ENCODE data around the gene SIGLECL1.

SIGLECL1 gene

DNA sequence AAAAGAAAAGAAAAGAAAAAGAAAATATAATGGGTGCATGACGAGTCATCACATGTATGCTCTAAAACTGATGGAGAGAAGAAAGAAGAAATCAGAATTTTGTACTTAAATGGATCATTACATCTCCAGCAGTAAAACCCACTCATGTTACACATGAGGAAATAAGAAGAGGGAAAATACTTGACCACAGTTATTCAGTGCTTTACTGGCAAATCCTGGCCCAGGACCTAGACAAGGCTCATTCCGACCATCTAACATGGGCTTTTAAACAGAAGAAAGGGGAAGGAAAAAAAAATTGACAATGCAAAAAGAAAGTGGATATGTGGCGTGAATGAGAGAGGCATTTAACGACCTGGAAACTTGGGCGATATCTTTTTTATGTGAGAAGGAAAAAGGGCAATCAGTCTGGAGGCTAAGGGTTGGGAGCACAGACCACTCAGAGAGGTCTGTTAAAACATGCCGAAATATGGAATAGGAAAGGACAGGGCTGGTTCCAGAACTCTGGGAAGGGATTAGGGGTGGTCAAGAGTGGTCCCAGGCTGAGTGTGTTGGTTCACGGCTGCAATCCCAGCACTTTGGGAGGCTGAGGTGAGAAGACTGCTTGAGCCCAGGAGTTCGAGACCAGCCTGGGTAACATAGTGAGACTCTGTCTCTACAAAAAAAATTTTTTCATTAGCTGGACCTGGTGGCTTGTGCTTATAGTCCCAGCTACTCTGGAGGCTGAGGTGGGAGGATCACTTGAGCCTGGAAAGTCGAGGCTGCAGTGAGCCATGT is 1.6 kb downstream of the SIGLECL1 start:
- no peak for DNase-seq (ENCODE audit: low read depth in 2 of 2)

DNA sequence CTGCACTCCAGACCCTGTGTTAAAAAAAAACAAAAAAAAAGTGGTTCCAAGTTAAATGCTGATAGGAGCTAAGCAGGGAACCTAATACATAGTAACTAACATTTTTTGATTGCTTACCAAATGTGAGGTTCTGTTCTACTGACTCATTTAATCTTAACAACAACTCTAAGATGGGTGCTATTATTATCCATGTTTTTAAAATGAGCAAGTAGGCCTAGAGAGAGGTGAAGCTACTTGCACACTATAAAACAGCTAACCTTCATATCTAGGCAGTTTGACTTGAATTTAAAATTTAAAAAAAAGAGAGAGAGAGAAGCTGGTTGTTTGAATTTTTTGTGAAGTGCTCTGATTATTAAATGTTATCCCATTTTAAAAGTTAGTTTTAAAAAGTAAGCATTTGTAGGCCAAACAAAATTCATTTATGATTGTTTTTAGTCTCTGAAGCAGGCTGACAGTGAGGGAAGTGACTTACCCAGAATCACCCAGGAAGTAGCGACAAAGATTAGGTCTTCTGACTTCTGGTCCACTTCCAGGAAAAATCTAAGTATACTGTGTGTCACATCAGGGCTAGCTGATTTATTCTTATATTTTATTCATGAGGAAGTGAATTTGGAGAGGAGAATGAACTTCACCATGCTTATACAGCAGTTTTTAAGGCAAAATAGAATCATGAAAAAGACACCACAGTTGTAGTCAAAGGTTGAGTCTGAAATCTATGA is 2.4 kb downstream of the SIGLECL1 start:
- no peak for DNase-seq (ENCODE audit: low read depth in 2 of 2)

DNA sequence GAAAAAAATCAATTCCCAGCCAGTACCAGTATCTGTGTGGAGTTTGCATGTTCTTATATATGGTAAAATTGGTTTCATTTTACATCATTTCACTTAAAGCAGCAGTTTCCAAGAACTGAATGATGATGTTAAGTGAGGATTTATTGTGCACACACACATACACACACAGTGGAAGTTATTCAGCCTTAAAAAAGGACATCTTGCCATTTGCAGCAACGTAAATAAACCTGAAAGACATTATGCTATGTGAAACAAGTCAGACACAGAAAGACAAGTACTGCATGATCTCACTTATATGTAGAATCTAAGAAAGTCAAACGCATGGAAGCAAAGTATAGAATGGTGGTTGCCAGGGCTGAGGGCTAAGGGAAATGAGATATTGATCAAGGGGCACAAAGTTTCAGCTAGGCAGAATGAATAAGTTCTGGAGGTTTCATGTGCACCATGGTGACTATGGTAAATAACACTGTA is 5.3 kb downstream of the SIGLECL1 start:
- DNase-seq (ENCODE audit: low read depth in 2 of 2) = no peak

DNA sequence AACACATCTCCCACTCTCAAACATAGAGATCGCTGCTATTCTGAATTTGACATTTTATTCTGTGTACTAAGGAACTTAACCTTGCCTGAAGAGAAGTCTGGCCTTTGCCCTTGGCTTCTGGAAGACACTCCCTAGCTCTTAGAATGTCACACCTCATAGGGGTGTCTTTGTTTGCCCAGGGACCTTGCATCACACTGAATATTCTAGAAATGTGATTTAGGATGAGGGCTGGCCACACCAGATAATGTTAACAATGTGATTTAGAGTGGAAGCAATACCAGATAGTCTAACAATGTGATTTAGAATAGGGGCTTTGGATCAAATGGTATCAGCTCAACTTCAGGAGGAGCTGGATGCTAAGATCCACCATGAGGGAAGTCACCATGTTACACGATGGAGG is 6.6 kb downstream of the SIGLECL1 start:
- DNase-seq (ENCODE audit: low read depth in 2 of 2) = no peak

DNA sequence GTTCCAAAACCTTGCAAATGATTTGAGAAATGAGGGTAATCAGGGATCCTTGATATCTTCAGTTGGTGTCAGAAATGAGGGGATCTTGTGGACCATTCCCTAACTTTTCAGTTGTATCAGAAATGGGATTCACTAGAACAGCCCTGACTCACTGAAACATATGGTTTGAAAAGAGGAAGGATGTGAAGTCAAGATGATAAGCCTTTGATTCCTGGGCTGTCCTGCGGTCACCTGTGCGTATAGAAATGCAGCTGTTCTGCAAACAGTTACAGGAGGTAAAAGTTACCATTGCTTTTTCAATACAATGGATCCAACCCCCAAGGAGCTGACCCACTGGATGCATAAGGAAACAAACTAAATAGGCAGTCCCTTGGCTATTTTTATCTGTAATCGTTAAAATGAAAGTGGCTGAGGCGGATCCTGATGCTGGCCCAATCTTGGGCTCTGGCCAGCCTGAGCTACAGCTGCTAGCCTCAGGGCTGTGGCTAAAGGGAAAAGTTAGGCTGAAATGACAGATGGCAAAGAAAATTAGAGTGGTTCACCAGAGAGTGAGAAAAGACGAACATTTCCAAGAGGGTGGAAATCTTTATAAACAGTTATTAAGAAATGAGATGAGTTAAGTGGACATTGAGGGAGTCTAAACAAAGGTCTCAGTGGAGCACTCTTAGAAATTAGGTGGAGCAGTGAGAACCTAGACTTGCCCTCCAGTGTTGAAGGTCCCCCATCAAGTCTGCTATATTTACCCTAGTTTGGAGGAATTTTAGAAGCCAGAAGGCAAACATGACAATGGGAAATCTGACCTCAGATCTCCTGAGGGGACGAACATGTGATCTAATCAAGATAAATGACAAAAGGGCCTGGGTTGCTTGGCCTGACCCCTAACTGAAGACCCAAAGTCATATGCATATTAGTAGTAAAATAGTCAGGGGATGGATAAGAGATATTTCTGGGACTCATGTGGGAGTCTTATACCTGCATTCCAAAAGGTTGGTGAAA is 7.6 kb downstream of the SIGLECL1 start:
- DNase-seq (ENCODE audit: low read depth in 2 of 2) = no peak

DNA sequence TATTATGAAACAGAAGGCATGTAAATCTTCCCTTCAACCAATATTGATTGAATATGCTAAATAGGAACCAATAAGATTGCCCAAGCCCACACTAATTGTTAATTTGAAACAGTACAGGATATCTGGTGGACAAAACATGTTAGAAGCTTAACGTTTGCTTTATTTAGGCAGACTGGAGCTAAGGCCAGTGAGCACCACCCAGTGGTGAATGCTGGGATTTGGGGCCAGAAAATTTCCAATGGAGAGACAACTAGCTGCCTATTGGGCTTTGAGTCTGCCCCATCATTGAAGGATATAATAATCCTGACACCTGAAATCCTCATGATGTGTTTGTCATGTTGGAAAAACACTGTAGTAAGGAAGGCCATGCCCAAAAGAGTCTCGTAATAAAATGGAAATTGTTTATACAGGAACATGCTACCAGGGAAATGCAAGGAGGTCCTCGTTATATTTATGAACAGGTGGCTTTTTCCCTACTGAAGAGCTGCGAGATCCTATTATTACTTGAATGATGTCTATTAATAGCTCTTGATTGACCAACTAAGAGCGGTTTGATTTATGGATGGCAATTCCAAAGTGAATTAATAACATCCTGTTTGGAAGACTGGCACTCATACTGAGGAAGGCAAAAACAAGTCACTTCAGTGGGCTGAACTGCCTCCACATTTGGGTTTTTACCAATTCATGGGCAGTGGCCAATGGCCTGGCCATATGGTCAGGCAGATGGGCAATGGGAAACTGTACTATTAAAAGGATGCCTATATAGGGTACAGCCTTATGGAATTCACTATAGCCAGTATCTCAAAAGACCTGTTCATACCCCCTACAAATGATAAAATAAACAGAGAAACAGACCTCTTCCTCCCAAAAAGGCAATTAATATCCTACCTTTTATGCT is 8.7 kb downstream of the SIGLECL1 start:
- DNase-seq (ENCODE audit: low read depth in 2 of 2) = no peak

DNA sequence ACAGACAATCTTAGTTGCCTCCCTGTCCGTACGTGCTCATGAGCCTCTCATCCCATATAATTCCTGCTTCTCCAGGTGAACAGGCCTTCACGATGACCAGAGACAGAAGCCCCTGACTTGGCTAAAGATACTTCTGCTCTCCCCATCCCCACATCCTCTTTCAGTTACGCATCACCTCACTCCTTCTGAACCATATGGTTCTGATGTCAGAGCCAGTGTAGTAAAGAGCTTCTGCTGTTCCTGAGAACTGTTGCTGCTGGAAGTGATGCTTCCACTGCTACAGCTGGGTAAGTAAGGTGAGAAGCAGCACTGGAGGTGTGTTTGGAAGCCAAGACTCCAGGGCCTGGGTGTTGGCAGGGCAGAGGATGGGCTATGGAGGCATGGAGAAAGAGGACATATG is 12.9 kb downstream of the SIGLECL1 start:
- no peak for DNase-seq (ENCODE audit: low read depth in 2 of 2)

DNA sequence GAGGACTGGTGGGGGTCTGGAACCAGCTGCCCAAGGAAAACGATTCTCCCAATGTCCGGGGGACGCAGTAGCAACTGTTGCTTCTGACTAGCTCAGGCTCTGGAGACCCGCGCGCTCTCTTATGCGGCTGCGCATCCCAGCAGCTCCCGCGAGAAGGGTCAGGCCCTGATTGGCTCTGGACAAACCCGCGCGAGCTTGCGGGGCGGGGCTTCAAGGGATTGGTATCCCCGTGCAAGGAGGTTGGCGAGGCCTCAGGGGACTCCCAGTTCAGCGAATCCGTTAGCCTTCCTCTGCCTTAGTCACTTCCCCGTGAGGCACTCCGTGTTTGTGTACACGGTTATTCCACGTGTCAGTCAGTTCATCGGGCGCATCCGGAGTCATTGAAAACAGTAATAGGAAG is 20.2 kb downstream of the SIGLECL1 start:
- DNase-seq (ENCODE audit: low read depth in 2 of 2) = no peak

DNA sequence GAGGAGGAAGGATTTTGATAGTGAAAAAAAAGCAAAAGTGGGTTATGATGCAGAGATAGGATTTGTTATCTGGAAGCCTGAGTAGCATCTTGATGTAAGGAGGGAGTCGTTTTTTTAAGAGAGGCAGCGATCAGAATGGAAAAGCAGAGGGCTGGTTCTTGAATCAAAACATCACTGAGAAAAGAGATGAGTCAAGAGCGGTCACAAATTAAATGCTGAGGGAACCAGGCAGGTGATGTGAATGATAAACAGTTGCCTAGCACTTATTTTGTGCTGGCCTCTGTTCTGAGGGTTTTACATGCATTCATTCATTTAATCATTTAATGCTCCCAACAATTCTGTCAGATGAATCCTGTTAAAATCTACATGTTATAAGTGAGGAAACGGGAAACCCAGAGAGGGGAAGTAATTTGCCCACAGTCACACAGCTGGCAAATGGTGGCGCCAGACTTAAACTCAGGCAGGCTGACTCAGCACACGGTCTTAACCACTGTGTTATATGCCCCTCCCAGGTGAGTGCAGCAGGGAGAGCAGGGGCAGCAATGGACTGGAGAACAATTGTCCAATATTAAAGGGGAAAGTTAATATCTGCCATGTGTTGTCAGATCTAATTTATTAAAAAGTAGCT is 21.4 kb downstream of the SIGLECL1 start:
- peak in 1 of 2 donors; percentile 7 for DNase-seq (ENCODE audit: low read depth in 2 of 2)

DNA sequence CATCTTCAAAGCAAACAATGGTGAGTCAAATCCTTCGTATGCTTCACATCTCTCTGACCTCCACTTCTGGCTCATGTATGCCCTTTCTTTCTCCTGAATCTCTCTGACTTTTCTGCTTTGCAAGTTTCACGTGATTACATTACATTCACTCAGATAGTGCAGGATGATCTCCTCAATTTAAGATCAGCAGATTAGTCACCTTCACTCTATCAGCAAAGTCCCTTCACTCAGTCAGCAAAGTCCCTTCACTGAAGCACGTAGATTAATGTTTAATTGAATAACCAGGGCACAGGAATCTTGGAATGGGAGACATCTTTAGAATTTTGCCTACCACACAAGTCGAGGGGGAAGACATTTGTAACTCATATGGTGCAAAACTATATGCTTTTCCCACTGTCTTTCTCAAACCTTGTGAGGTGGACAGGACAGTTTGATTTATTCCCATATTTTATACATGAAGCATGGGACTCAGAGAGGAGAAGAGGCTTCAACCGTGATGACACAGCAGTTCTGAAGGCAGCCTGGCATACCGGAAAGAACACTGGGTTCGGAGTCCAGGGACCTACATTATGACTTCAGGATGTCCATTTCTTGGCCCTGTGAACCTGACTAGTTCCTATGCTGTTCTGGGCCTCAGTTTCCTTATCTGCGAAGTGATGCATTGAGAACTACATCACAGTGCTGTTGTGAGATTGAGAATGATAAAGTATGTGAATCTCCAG is 23.3 kb downstream of the SIGLECL1 start:
- no peak for DNase-seq (ENCODE audit: low read depth in 2 of 2)

DNA sequence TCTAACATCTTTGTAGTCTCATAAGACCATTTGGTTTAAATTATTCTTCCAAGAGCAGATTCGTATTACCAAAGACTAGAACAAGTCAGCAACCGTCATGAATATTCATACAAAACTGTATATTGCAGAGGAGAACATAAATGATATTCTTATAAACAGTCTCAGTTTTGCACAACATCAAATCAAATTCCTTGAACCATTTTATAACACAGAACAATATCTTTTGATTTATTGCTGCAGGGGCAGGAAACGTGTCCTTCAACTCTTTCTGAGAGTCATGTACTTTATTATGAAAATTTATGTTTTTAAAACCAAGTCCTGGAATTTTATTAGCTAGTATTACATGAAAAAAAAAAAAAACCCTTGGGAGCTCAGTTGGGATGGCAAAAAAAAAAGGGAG is 26.2 kb downstream of the SIGLECL1 start:
- DNase-seq (ENCODE audit: low read depth in 2 of 2) = no peak

DNA sequence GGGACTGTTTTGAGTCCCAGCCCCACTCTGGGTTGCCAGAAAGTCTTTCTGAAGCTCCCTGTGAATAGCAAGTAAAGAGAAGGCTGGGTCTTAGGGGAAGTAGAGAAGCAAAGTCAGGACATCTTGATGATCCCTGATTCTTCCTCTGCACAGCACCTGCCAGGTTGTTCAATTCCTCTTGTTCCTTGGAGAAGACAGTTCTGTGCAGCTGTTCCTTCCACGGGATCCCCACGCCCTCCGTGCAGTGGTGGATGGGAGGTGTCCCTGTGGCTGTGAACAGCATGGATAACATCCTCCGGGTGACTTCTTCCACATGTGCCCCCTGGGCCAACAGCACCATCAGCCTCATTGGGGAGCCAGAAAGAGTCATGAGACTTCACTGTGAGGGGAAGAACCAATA is 31.5 kb downstream of the SIGLECL1 start:
- DNase-seq (ENCODE audit: low read depth in 2 of 2) = no peak

DNA sequence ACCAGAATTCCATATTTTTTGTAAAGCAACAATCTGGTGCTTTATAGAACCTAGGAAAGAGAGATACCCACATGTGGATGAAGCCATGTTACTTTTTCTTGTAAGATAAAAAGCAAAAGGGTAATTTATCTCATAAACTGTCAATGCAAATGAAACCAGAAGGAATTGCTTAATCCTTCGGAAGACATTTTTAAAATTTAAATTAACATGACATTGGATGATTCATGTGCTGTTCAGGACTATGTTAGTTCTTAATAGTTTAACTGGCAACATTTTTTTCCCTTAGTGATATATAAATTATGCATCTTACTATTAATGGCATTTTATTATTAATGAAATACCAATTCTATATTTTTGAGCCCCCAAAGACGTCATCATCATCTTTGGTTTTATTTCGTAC is 34.8 kb downstream of the SIGLECL1 start:
- DNase-seq (ENCODE audit: low read depth in 2 of 2) = no peak

DNA sequence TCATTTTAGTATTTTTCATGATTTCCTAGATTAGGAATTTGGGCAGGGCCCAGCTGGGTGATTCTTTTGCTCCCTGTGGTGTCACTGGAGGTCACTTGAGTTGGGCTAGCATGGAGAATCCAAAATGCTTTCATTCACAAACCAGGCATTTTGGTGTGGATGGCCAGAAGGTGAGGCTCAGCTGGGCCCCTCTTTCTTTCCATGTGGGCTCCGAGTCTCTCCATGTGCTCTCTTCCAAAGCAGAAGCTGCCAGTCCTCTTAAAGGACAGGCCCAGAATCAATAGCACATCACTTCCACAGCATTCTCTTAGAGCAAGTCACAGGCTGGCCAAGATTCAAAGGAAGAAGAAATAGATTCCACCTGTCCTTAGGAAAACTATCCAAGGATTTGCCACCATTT is 38.8 kb downstream of the SIGLECL1 start:
- no peak for DNase-seq (ENCODE audit: low read depth in 2 of 2)

DNA sequence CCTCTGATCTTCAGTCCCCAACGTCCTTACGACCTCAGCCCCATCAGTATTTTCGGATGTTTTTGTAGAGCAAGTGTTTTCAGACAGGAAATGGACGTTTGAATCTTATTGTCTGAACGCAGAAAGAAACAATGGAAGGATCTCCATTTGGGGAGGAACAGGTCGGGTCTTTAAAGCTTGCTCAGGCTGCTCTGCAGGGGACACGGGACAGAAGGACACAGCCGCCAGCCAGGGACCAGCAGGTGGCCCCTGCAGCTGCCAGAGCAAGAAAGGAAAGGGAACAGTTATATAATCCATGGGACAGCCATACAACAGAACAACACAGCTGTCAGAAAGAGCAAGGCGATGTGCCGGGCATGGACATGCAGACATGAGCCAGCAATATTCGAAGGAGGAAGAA is 42.1 kb downstream of the SIGLECL1 start:
- DNase-seq (ENCODE audit: low read depth in 2 of 2) = no peak

DNA sequence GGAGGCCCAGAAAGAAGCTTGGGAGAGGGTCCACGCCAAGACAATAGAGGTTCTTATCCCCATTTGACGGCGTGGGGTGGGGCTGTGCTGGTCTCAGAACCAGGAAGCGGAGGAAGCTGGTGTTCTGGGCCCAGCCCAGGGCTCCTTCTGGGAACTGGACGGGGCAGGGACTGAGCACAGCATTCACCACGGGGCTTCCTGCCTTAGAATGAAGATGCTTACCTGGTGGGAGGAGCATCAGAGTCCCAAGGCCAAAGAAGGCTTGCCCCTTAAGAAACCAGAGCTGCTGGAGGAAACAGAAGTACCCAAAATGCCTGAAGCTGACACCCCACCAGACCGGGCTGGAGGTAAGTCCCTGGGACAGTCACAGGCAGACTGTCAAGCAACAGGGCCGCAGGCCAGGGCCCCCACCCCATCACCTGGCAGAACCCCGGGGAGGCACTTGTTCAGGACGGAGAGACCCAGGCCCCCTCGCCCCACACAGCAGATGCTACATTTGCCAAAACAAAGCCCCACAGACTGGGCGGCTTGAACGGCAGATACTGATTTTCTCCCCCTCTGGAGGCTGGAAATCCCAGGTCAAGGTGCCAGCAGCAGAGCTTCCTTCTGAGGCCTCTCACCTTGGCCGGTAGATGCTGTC is 42.8 kb downstream of the SIGLECL1 start:
- DNase-seq (ENCODE audit: low read depth in 2 of 2) = no peak

DNA sequence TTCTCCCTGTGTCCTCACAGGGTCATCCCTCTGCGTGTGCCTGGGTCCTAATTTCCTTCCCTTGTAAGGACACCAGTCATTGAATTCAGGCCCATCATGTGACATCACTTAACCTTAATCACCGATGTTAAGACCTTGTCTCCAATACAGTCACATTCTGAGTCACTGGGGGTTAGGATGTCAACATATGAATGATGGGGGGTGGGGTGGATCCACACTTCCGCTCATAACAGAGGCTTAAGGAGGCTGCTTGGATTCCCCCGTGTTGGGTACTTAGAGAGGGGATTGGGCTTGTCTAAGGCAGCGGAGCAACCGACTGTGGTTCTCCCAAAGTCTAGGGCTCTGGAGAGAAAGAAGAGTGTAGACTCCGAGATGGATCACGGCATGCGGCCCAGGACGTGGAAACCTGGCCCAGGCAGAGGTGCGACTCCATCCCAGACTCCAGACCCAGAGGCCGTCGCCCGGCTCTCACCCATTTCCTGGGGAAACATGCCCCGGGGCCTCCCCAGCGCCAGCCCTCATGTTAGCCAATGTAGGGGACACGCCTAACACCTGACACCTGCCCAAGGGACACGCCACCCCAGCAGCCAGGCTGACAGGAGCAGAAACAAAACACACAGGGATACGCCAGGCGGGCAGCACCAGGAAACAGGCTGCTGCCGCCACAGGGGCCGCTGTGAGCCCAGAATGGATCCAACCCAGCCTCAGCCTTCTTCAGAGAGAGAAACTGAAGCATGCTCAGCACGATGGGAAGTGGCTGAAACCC is 43.5 kb downstream of the SIGLECL1 start:
- DNase-seq (ENCODE audit: low read depth in 2 of 2) = no peak

DNA sequence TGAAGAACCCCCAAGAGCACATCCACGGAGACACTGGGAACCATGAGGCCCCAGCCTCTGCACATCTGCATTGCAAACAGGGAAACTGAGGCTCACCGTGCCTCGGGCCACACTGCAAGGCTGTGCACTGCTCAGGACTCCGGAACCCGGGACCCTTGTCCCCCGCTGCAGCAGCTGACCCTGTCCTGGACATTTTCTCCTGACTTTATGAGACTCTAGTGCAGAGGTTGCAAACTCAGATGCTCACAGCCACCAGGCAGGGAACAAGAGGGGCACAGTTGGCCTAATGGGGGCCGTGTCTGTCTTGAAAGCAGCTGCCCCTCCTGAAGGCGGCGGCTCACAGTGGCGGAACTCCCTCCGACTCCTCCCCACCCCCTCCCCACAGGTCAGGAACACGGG is 44.1 kb downstream of the SIGLECL1 start:
- DNase-seq (ENCODE audit: low read depth in 2 of 2) = no peak

Data from stimulated activated CD8-positive, alpha-beta memory T cell treated with anti-CD3 and anti-CD28 coated beads, Interleukin-15, amount 100 ng/mL, for 4 hours (primary cell).